Measurements from ENCODE around the gene ERN1.

DNA sequence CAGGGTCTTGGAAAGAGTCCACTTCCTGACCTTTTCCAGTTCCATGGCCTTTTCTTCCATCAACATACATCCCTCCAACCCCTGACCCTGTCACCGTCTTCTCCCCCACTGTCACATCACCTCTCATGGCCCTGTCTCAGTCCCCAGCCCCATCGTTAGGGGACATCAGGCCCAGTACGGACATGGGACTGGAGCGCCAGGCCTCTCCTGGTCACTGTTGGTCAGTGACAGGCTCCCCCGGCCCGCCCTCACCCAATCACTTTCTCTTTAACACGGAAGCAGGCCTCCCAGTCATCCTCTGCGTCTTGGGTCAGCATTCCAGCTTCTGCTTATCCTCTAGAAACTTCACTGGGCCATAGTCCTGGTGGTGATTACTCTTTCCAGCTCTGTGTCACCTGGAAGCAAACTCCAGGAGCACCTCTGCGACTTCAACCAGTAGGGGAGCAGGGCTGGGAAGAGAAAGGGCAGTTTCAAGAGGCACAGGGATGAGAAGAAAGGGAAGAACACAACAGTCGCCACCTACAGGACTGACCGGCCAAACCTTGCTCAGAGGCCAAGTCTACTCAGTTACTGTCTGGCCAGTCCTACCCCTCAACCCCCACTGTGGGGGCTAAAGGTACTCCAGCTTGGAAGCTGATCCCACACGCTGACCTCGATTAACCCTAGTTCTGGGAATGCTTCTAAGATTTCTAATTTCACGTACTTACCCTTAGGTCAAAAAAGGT, 93.6 kb downstream of the ERN1 start:
- TF ChIP-seq, protein P1, sequence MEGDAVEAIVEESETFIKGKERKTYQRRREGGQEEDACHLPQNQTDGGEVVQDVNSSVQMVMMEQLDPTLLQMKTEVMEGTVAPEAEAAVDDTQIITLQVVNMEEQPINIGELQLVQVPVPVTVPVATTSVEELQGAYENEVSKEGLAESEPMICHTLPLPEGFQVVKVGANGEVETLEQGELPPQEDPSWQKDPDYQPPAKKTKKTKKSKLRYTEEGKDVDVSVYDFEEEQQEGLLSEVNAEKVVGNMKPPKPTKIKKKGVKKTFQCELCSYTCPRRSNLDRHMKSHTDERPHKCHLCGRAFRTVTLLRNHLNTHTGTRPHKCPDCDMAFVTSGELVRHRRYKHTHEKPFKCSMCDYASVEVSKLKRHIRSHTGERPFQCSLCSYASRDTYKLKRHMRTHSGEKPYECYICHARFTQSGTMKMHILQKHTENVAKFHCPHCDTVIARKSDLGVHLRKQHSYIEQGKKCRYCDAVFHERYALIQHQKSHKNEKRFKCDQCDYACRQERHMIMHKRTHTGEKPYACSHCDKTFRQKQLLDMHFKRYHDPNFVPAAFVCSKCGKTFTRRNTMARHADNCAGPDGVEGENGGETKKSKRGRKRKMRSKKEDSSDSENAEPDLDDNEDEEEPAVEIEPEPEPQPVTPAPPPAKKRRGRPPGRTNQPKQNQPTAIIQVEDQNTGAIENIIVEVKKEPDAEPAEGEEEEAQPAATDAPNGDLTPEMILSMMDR (IDR thresholded peaks at IDR 0.05; ENCODE audit: insufficient read depth, low read length), result no peak
- TF ChIP-seq, protein P2, sequence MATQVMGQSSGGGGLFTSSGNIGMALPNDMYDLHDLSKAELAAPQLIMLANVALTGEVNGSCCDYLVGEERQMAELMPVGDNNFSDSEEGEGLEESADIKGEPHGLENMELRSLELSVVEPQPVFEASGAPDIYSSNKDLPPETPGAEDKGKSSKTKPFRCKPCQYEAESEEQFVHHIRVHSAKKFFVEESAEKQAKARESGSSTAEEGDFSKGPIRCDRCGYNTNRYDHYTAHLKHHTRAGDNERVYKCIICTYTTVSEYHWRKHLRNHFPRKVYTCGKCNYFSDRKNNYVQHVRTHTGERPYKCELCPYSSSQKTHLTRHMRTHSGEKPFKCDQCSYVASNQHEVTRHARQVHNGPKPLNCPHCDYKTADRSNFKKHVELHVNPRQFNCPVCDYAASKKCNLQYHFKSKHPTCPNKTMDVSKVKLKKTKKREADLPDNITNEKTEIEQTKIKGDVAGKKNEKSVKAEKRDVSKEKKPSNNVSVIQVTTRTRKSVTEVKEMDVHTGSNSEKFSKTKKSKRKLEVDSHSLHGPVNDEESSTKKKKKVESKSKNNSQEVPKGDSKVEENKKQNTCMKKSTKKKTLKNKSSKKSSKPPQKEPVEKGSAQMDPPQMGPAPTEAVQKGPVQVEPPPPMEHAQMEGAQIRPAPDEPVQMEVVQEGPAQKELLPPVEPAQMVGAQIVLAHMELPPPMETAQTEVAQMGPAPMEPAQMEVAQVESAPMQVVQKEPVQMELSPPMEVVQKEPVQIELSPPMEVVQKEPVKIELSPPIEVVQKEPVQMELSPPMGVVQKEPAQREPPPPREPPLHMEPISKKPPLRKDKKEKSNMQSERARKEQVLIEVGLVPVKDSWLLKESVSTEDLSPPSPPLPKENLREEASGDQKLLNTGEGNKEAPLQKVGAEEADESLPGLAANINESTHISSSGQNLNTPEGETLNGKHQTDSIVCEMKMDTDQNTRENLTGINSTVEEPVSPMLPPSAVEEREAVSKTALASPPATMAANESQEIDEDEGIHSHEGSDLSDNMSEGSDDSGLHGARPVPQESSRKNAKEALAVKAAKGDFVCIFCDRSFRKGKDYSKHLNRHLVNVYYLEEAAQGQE (IDR thresholded peaks at IDR 0.05; ENCODE audit: insufficient replicate concordance, low read depth), result no peak
- no peak for TF ChIP-seq POLR2AphosphoS5 (IDR thresholded peaks at IDR 0.05; ENCODE audit: low read depth)

Measured in HL-60 (cell line).